Fibroblast of pulmonary artery (primary cell): Measurements from ENCODE around the gene PTPRA.

ENCODE experiments used
- DNase-seq: peaks from one replicate; pipeline ENCODE4 v3.0.0-alpha.2; 2010; ENCODE audit warnings: low read depth
- H3K4me3 ChIP-seq: replicated peaks from 2 replicates; pipeline ENCODE4 v1.5.1; 2011; ENCODE audit warnings: low read depth, mild to moderate bottlenecking, control low read depth, low read length, moderate library complexity
- CTCF ChIP-seq: IDR thresholded peaks from 2 replicates; pipeline ENCODE4 v1.5.1; 2011; ENCODE audit warnings: mild to moderate bottlenecking, control low read depth, low read length, inconsistent platforms; ENCODE audit errors: missing control alignments

The PTPRA gene

GRCh38 chr20:2874456-2874855, 1.2 kb downstream of the PTPRA start:
- TF ChIP-seq CTCF, result no peak
- peak overlapping the region; percentile 89 for H3K4me3 ChIP-seq
- DNase-seq, result no peak

- no peak overlapping the region for H3K4me3 ChIP-seq
- no peak for TF ChIP-seq CTCF
- DNase-seq, result no peak
Observed at GRCh38 chr20:2875690-2876203, 2.5 kb downstream of the PTPRA start.

- no peak overlapping the region for H3K4me3 ChIP-seq
- DNase-seq, result no peak
- no peak for TF ChIP-seq CTCF
Observed at GRCh38 chr20:2878515-2878914, 5.2 kb downstream of the PTPRA start.

- DNase-seq, result peak; percentile 71
- H3K4me3 ChIP-seq, result no peak overlapping the region
- no peak for TF ChIP-seq CTCF
Observed at GRCh38 chr20:2879146-2879545, 5.9 kb downstream of the PTPRA start.

GRCh38 chr20:2880650-2881049, 7.4 kb downstream of the PTPRA start:
- TF ChIP-seq CTCF, result no peak
- no peak for DNase-seq
- H3K4me3 ChIP-seq, result no peak overlapping the region

GRCh38 chr20:2883726-2884637, 10.7 kb downstream of the PTPRA start:
- H3K4me3 ChIP-seq, result no peak overlapping the region
- no peak for TF ChIP-seq CTCF
- DNase-seq, result no peak
